Limb (tissue), 2 donors: ENCODE data around the gene FARS2.
"Not testable (repeated sequence)": the region's sequence is repeated elsewhere in the genome, so short reads cannot be mapped to it uniquely, and the experiment has no call there.

Source experiments
- DNase-seq, 2 donors: peaks; one replicate each; pipeline ENCODE4 v3.0.0-alpha.2; 2016; ENCODE audit errors: extremely low spot score in 2 of 2

Gene FARS2

GRCh38 chr6:5534643-5535042 is 273.3 kb downstream of the FARS2 start:
- DNase-seq = no peak

DNA sequence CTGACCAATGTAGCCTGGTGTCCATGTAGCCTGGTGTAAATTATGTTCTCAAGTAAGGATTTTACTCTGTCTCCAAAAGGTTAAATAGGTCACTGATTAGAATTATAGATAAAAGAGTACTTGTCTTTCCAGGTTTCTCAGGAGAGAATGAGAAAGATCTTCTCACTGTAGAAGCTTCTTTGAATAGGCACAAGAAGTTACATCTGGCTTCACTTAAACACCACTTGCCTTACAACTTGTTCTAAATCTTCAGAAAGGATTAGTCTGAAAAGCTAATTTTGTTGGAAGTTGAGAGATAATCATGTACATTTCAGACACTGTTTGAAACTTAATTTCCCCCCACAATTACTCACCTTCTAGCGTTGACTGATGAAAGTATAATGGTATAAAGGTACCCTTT is 275.3 kb downstream of the FARS2 start:
- no peak for DNase-seq

DNA sequence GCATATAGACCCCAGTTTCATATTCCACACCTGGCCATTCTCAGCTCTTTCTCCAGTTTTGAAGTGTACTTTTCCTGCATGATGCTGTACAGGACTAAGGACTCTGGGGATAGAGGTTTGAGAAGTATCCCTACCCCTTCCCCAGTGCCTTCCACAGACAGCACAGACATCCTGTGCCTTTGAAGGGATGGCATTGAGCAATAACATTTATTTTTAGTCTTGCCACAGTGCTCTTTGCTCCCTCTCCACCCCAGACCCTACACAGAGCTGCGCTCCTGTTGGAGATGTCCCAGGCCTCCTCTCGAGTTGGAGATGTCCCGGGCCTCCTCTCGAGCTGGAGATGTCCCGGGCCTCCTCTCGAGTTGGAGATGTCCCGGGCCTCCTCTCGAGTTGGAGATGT is 275.8 kb downstream of the FARS2 start:
- DNase-seq = no peak

DNA sequence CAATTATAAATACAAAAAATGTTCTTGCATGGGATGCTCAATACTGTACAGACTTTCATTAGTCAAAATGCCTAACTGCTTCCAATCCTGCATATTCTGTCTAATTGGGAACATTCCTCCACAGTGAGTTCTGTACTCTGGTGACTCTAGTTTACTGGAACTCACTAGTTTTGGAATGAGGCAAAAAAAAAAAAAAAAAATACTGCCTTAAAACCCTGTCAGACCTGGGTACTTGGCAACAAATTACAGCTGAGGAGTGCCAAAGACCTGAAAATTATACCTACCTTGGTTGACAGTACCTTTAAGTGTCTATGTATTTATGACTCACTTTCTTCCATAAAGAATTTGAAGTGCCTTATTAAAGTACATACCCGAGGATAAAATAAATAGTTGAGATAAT is 276.7 kb downstream of the FARS2 start:
- DNase-seq = no peak

DNA sequence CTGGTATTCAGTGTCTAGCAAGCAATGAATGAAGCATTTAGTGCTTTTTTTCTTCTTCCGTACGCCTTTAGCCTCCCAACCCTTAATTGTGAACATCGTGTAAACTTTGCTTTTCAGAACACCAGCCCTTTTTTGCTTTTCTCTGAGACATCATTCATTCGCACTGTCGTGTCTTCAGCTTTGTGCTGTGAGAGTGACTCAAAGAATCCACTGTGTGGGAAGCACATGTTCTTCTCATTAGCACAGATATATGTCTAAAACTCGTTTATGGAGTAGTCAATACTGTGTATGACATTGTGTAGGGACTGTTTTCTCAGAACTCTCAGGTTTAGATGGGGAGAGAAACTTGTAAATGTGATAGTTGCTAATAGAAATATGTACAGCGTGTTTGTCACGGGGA is 279.1 kb downstream of the FARS2 start:
- DNase-seq = no peak

GRCh38 chr6:5541025-5541424 is 279.7 kb downstream of the FARS2 start:
- DNase-seq = no peak

GRCh38 chr6:5541751-5542432 is 280.6 kb downstream of the FARS2 start:
- no peak for DNase-seq

DNA sequence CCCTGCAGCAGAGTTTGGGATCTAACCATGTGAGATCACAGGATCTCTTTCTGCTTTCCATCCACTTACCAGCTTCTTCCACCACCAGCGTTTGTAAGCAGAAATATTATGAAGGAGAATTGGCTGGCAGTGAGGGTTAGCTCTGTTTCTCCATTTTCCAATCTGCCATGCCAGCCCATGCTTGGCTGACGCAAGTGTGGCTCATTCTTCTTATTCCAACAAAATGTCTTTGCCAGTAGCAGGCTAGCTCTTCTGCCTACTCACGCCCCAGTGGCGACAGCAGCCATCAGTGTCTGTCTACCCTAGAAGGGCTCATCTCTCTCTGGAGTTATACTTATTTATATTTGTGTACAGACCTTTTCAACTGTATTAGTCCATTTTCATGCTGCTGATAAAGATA is 286.2 kb downstream of the FARS2 start:
- DNase-seq = no peak

- no peak for DNase-seq
Measured at GRCh38 chr6:5550631-5551030, 289.3 kb downstream of the FARS2 start.

DNA sequence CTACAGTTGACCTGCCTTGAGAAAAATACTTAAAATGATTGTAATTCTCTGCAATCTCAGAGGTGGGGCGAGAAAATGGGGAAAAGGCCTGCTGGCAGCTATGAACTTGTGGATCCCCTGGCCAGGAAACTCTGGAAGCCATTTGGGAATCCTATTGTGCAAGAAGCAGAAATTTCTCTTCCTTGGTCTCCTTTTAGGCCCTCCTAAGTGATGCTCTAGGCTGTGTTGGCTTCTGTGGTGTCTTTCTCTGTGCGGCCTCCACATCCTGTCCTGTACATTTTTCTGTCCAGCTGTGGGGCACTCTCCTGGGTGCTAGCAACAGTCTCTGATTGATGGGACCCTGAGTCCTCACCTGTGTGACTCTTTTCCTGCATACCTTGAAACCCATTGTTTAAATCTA is 290.9 kb downstream of the FARS2 start:
- no peak for DNase-seq

- no peak for DNase-seq
Measured at GRCh38 chr6:5553767-5554166, 292.5 kb downstream of the FARS2 start.

- no peak for DNase-seq
Measured at GRCh38 chr6:5554226-5554625, 292.9 kb downstream of the FARS2 start.

GRCh38 chr6:5556011-5556410 is 294.7 kb downstream of the FARS2 start:
- DNase-seq = no peak

DNA sequence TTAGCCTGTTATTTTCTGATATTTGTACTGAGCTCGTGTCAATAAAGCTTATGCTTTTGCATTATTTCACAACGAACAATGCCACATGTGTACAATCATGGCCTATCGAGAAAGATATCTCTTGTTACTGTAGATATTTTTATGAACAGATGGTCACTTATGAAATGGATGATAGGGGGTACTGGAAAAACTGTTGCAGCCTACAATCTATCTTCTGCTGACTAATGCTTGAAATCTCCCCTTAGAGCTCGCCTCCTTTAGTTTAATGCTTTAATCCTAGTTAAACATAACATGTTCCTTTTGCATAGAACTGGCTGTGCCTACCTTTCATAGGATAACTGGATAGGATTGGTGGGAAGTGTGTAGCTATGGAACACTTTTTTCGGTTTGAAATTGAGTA is 296.2 kb downstream of the FARS2 start:
- no peak for DNase-seq

- no peak for DNase-seq
Measured at GRCh38 chr6:5559651-5560050, 298.3 kb downstream of the FARS2 start.

DNA sequence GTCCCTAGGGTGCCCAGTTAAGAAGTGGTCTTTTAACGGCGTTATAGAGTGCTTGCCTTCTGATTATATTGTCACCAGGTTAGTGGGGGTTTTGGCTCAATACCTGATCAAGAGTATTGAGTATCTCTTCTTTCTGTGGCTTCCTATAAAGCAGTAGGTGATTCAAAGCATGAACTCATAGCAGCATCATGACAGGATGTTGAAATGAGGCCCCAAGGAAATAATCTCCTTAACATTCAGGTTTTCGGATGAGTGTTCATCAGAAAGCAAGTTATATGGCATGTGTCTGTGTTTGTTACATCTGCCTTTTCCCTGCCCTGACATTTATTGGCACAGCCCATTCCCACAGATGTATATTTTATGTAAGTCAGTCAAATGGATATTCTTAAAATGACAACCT is 301.0 kb downstream of the FARS2 start:
- DNase-seq = no peak

- no peak for DNase-seq
Measured at GRCh38 chr6:5563086-5563485, 301.8 kb downstream of the FARS2 start.

GRCh38 chr6:5564746-5565145 is 303.4 kb downstream of the FARS2 start:
- DNase-seq = not testable (repeated sequence)

DNA sequence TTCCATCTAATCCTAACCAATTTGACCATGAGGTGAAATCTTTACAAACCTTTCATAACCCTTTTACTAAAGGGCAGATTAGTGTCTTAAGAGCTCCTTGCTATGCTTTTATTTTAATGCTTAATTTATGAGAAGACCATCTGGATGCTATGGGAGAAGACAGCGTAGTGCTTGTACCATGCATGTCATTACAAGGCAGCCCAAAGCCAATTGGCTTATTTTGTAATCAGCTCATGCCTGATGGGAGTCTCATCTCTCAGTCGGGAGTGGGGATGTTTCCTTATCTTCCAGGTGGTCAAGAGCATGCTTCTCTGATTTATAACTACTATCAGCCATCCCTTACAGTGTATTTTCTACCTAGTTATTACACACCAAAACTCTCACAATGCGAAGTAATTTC is 304.7 kb downstream of the FARS2 start:
- no peak for DNase-seq

GRCh38 chr6:5566718-5567117 is 305.4 kb downstream of the FARS2 start:
- DNase-seq = no peak

DNA sequence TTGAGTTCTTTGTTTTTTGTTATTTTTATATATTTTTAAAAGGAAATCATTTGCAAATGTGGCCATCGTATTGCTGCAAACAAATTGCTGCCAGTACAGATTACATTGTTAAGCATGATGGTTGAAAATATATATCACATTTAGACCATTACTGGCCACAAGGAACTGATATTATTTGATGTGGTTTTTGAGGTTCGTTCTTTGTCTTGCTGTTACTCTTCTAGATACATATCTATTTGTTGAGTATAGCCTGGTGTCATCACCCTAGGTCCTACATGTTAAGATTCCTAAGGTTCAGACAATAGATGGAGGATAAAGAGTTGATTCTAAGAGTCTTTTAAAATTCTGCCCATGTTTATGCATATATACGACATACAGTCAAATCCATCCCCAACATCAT is 306.0 kb downstream of the FARS2 start:
- DNase-seq = no peak

GRCh38 chr6:5567890-5568289 is 306.6 kb downstream of the FARS2 start:
- no peak for DNase-seq

DNA sequence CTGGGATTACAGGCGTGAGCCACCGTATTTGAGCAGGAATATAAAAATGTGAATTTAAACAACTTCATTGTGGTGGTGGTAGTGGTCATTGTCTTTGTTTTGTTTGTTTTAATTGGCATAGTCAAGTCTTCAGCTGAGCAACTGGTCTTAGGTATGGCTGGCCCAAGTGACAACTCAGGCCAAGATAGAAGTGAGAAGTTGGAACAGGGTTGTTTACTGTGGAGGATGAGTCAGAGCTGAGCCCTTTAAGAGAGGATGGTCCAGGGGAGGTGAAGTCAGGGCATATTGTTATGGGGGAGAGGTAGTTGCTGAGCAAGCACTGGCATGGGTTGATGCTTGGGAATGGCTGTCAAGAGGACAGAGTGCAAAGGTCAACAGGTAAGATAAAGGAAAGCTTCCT is 308.2 kb downstream of the FARS2 start:
- DNase-seq = no peak

DNA sequence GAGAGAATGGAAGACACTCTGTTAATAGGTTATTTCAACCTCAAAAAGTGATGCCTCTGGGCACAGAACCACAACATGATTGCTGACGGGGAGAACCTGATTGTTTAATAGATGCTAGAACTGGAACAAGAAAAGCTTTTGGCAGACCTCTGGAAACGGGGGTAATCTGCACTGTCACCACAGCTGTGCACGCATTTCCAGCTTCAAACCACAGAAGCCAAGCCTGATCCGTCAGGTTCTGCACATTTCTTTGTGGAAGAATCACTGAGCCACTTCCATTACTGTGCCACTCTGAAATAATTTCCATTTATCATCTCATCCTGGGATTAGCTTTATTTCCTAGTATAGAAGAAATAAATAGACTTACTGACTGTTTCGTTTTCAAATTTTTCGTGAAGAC is 309.3 kb downstream of the FARS2 start:
- no peak for DNase-seq
